Stimulated activated CD4-positive, alpha-beta T cell treated with anti-CD3 and anti-CD28 coated beads, Interleukin-1b, Interleukin-23, amount 100 ng/mL, for 48 hours (primary cell): ENCODE results near the gene ARHGEF1.
"Not testable (repeated sequence)": the region's sequence is repeated elsewhere in the genome, so short reads cannot be mapped to it uniquely, and the experiment has no call there.

Source experiments
- DNase-seq: peaks from one replicate; pipeline ENCODE4 v3.0.0-alpha.2; 2020

The ARHGEF1 gene

DNA sequence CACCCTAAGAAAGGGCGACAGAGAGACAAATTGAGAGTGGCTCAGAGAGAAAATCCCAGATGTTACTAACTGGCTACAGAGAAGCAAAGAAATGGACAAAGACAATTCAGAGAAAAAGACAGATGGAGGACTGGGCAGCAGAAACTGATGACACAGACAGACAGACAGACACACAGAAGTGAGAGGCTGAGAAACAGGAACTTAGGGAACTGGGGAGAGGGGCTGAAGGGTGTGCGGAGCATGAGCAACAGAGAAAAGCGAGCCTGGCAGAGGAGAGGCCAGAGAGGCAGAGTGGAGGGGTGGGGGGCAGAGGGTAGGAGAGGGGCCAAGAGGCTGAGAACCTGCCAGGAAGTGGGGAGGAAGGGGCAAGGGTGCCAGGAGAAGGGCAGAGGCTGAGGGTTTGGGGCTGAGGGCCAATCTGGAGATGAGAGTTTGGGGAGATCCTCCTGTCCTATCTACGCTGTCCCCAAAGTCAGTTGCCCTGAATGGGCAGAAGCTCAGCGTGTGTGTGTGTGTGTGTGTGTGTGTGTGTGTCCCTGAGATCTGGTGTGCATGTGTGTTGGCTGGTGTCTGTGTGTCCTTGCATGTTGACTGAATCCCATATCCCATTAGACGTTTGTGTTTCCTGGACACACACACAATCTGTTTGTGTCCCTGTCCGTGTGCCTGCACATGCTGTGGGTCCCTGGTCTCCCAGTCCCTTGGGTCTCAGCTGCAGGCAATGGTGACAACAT, 50.9 kb downstream of the ARHGEF1 start:
- no peak for DNase-seq

DNA sequence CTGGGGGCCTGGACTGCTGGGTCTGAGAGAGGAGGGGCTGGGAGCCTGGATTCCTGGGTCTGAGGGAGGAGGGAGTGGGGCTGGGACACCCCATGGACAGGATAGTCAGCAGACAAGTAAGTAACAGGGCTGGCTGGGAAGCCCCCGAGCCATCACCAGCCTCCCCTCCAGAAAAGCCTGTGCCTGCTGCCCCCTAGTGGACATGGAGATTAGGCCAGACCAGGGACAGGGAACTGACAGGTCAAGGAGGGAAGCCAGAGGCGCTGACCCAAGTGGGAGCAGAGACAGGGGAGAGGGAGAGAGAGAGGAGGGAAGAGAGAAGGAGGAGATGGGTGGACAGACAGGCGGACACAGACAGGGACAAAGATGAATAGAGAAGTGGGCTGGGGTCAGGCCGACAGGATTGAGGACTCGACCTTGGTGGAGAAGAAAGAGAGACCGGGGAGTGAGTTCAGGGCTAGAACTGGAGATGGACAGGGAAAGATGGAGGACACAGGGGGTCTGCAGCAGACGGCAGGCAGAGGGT, 51.9 kb downstream of the ARHGEF1 start:
- peak; percentile 71 for DNase-seq

DNA sequence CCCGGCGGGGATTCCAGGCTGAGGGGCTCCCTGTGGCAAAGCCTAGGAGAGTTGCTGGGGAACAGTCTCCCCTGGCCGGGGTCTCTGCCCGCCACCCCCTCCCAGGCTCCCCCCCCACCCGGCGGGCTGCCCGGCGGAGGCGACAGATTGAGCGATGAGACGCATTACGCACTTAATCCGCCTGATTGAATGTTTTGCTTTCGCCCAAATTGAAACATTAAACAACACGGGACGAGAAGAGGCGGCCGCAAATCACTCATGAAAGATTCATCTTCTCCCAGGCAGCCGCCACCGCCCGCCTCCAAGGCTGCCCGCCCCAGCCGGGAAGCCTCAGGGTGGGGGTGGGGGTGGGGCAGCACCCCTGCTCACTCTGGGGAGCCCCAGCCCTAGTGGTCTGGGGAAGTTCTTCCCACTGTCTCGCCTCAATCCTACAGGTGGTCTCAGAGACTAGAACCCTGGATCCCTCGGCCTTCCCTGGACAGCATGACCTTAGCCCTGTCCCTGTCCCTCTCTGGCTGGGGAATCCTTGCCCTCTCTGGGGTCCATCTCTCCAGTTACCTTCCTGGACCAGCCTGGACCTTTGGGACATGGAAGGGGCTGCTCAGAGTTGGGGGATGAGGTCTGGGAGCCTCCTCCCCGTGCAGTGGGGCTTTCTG, 52.9 kb downstream of the ARHGEF1 start:
- no peak for DNase-seq

DNA sequence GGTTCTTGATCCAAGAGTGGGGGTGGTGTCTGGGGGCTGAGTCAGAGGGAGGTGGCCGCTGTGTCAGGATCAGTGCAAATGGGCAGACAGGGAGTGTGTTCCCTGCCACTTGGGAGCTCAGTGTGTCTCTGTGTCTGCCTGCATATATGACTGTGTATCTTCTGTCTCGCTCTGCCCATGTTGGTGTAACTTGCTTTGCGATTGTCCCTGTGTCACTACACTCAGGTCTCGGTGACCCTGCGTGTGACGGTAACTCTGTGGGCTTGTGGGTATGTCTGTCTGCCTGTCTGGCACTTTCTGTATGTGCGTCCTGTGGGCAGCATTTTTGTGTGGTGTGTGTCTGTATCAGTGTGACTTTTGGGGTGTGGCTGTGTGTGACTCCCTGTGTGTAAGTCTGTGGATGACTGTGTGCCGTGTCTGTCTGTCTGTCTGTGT, 53.4 kb downstream of the ARHGEF1 start:
- DNase-seq, result peak; percentile 43

DNA sequence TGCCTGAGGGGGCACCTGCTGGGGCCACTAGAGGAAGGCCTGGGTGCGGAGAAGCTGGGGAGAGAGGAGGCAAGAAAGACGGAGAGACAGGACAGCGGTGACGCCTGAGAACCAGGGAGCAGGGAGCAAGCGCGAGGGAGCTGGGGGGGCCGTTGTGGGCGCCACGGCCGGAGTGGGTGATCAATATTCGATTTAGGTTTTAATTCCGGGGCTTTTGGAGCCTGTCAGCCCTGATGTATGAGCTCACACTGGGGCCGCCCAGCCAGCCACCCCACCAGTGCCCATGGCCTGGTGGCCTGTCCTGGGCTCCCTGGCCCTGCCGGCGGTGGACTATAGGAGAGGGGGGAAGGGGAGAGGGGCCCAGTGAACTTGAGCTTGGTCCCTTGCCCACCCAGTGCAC, 54.0 kb downstream of the ARHGEF1 start:
- DNase-seq, result no peak

GRCh38 chr19:41937525-41938468, 54.8 kb downstream of the ARHGEF1 start:
- no peak for DNase-seq

DNA sequence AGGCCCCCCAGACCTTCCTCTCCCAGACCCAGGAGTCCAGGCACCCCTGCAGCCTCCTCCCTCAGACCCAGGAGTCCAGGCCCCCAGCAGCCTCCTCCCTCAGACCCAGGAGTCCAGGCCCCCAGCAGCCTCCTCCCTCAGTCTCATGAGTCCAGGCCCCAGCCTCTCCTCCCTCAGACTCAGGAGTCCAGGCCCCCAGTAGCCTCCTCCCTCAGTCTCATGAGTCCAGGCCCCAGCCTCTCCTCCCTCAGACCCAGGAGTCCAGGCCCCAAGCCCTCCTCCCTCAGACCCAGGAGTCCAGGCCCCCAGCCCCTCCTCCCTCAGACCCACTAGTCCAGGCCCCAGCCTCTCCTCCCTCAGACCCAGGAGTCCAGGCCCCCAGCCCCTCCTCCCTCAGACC, 56.2 kb downstream of the ARHGEF1 start:
- not testable (repeated sequence) for DNase-seq

DNA sequence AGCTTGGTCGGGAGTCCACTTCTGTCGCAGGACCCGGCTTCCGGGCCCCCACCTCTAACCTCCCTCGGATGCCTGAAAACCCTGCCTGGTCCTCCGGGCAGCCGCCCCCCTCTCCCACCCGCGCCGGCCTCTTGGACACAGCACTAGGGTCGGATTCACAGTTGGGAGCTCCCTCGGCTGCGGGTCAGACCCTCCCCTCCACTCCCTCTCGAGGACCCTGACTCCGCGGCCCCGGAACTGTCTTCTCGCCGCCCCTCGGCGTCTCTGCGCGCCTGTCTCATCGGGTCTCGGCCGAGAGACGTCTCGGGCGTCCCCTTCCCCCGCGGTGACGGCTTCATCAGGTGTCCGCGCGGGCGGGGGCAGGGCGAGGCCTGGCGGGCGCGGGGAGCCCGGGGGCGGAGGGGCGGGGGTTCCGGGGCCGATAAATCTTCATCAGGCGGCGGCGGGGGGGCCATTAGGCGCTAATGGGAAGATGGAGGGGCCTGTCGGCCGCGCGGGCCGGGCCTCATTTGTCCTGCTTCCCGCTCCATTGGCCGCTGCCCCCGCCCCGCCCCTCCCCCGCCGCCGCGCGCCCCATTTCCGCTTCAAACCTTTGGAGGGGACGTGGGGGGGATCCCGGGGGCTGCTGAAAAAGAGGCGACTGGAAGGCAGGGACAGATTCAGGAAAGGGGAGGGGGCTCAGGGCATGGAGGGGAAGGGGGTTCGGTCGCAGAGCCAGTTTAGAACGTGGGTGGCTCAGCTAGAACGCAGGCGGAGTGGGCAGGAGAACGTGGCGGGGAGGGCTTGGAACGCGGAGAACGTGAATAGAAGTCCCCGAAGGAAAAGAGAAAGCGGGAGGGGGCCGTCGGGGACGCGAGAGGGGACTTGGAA, 57.1 kb downstream of the ARHGEF1 start:
- DNase-seq, result peak; percentile 34

DNA sequence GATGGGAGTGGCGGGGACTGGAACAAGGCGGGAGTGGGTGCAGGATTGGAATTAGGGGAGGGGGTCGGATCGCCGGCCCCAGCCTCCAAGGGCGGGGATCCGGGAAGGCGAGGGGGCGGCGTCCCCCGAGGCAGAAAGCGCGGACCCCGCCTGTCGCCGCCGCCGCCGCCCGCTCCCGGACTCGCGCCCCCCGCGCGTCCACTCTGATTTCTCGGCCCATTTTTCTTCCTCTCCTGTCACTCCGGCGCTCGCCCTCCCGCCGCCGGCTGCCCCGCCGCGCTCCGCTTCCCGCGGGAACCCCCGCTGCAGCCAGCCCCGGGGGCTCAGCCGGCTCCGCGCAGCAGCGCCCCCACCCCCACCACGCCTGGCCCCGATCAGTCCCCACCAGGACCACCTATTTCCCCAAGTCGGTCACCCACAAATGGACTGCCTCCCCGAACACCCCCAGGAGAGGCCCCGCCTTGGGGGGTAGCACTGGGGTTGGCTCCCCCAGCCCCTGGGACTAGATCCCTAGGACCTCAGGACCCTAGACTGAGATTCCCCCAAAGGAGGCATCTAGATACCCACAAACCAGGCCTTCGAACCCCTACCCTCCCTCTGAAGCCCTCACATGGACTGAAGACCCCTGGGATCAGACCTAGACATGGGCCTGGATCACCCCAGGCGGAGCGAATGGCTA, 57.9 kb downstream of the ARHGEF1 start:
- DNase-seq, result no peak

DNA sequence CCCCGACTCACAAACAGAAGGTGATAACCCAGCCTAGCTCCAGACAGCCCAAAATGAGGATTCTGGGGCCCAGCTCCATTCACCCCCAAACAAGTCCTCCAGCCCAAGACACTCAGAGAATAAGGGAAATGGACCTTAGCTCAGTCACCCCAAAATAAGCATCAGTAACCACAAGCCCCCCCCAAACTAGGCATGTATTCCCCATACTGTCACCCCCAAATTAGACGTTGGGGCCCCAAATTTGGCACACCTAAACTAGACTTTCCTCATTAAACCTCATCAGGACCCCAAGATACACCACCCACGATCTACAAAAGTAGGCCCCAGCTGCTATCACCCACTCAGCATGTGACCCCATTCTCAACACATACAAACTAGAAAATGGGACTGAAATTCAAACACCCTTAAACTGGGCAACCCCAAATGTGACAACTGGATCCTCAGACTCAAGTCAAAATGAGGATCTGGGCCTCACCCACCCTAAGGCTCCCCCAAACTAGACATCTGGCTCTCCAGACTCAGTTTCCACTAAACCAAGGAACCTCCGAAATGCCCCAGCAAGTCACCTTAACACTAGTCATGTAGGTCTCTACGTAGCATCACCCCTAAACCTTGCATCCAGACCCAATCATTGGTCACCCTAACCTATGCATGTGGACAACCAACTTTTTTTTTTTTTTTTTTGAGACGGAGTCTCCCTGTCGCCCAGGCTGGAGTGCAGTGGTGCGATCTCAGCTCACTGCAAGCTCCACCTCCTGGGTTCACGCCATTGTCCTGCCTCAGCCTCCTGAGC, 58.6 kb downstream of the ARHGEF1 start:
- no peak for DNase-seq

DNA sequence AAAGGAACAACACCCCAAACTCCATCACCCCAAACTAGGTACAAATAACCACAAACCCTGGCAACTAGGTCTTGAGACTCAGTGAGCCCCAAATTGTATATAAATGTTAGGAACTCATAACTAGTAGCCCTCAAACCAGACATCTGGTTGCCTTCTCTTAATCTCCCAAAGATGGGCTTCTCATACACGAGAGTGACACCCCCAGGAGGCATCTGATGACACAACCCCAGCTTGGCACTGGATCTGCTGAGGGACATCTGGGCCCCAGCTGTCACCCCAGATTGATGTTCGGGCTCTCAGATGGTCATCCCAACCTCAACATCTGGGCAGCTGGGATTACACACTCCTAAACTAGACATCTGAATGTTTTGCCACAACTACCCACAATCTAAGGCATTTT, 61.4 kb downstream of the ARHGEF1 start:
- no peak for DNase-seq

DNA sequence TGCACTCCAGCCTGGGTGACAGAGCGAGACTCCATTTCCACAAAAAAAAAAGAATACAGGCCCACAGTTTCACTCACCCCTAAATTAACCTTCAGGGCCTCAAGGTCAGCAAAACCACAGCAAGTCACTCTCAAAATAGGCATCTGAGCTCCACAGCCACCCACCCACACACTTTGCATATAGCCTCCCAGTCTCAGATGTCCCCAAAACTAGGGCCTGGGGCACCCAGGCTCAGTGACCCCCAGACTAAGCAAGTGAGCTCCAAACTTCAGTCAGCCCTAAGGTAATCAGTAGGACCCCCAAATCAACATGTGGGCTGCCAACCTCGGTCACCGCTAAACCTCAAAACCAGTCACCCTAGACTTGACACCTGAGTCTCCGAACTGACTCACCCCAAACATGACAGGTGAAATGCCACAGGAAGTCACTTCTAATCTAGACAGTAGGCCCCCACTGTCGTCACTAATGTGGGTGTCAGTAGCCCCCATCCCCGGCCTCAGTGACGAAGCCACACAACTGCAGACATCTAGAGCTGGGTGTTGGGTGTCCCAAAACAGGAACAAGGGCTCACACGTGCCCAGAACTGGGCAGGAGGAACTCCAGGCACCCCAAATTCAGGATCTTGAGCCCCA, 62.3 kb downstream of the ARHGEF1 start:
- DNase-seq, result peak; percentile 94

DNA sequence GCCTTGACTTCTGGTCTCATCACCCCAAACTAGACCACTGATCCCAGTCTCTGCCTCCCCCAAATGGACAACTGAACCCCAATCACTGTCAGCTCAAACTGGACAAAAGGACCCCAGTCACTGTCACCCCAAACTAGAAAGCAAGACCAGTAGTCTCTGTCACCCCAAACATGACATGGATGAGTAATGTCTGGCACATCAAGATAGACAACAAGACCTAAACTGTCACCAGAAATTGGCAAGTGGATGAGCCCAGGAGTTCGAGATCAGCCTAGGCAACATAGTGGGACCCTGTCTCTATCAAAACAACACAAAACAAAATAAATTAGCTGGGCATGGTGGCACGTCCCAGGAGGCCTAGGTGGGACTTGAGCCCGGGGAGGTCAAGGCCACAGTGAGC, 64.1 kb downstream of the ARHGEF1 start:
- no peak for DNase-seq

GRCh38 chr19:41951686-41952172, 68.7 kb downstream of the ARHGEF1 start:
- peak; percentile 85 for DNase-seq

DNA sequence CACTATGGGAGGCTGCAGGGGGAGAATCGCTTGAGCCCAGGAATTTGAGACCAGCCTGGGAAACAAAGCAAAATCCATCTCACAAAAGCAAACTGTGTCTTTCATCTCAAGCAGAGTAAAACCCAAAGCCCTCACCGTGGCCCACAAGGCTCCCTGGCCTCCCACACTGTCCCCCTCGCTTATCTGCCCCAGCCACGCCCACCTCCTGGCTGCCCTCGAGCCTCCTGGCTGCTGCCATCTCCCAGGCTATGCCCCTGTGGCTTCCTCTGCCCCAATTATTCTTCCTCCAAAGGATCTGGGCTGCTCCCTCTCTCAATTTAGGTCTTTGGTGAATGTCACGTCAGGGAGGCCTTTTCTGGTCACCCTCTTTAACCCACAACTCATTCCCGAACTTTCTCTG, 72.5 kb downstream of the ARHGEF1 start:
- DNase-seq, result no peak

DNA sequence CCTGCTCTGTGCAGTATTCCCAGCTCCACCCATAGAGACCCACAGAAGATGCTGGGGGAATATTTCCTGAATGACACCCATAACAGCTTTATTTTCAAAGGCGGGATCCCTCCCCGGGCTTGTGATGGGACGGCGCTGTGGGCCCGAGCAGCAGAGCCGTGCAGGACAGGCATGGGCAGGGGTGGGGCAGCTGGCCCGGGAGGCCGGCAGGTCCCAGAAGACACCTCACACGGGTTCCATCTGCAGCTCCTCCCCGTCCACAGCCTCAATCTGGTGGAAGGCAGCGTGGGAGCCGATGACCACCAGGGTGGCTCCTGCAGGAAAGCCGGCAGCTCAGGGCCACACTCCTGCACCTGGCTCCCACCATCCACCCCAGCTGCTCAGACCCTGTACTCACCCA, 73.6 kb downstream of the ARHGEF1 start:
- no peak for DNase-seq
